ENCODE data around the gene PDE10A. TPM values are rescaled to one million over a fixed set of nuclear protein-coding genes. Genes with fewer than 3 reads are reported as not detected.

The PDE10A gene
- total RNA-seq, 1 experiment from 2014 or later = 0.31 TPM

DNA sequence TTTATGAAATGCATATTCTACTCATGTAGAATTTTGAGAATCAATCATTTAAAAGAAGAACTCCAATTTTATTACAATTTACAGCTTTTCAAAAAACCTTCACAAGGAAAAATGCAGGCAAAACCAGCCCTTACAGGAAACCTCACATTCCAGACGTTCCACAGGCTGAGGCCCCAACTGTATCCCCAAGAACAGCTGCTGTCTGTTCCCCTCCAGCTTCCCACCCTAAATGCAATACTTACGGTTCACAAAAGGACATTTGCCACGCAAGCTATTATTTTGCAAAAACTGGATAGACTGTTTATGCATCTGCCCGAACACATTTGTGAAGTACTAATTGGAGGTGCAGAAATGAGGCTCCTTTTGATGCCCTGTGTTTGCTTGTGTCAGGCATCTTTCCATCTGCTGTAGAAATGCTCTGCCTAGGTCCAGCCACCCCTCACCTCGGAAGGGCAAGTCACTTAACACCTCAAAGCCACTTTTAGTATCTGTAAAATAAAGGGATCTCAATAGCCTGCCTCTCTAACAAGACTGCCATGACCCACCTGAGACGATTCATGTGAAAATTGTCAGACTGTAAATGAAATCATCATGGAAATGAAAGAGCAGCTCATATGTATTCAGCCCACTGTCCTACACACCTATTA is 26.5 kb downstream of the PDE10A start:
- TF ChIP-seq, protein P1, sequence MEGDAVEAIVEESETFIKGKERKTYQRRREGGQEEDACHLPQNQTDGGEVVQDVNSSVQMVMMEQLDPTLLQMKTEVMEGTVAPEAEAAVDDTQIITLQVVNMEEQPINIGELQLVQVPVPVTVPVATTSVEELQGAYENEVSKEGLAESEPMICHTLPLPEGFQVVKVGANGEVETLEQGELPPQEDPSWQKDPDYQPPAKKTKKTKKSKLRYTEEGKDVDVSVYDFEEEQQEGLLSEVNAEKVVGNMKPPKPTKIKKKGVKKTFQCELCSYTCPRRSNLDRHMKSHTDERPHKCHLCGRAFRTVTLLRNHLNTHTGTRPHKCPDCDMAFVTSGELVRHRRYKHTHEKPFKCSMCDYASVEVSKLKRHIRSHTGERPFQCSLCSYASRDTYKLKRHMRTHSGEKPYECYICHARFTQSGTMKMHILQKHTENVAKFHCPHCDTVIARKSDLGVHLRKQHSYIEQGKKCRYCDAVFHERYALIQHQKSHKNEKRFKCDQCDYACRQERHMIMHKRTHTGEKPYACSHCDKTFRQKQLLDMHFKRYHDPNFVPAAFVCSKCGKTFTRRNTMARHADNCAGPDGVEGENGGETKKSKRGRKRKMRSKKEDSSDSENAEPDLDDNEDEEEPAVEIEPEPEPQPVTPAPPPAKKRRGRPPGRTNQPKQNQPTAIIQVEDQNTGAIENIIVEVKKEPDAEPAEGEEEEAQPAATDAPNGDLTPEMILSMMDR (conservative IDR thresholded peaks at IDR 0.05) = no peak
- no peaks in the 10 kb centered on the region for H3K9me3 Mint-ChIP-seq
- H3K27ac Mint-ChIP-seq = peak overlapping the region in 2 of 3 experiments; percentile 94 to 95; a peak in 5 of 7 replicates
- no CpG with 5 or more reads among the region's 6 CpGs for WGBS (ENCODE audit: extremely low coverage, insufficient read length, low lambda C conversion rate)
- Histone ChIP-seq H4K8ac (replicated peaks; ENCODE audit: insufficient read length, low read depth, low read length) (no peak overlapping the region), H3K4ac (ENCODE audit: low read depth, low read length) (no peak overlapping the region), H3K4me2 (ENCODE audit: insufficient read depth, insufficient read length, low read length) (peak overlapping the region; percentile 42), H3K56ac (ENCODE audit: insufficient read length, low read depth, low read length) (no peak overlapping the region), H2AK5ac (ENCODE audit: insufficient read length, low read length) (no peak overlapping the region), H2BK20ac (ENCODE audit: low read depth, low read length, poor library complexity, severe bottlenecking) (no peak overlapping the region), H2BK12ac (ENCODE audit: insufficient read length, low read depth, low read length) (no peak overlapping the region), H3T11ph (ENCODE audit: low read length) (no peak overlapping the region), H3K79me2 (ENCODE audit: insufficient read depth, low read length) (no peaks in the 10 kb centered on the region), H3K18ac (ENCODE audit: insufficient read length, low read depth, low read length) (no peak overlapping the region), H4K91ac (ENCODE audit: insufficient read length, low read depth, low read length) (no peak overlapping the region), H3K27ac (ENCODE audit: insufficient read length, low read depth, low read length) (peak overlapping the region; percentile 15), H3K4me1 (ENCODE audit: insufficient read depth, low read length) (peaks cover 9% of the 10 kb centered on the region; the same call in 1 of the 2 replicates), H3K9ac (ENCODE audit: extremely low read depth, insufficient read length, low read length) (no peak overlapping the region), H2BK5ac (ENCODE audit: insufficient read length, low read length) (no peak overlapping the region), H2BK120ac (ENCODE audit: low read depth, low read length, poor library complexity, severe bottlenecking) (no peak overlapping the region), H2AFZ (ENCODE audit: low read length) (no peak overlapping the region), H3K9me3 (ENCODE audit: control insufficient read depth, low read depth, low read length) (no peaks in the 10 kb centered on the region), H4K5ac (ENCODE audit: insufficient read length, low read depth, low read length) (no peak overlapping the region), H3K23ac (ENCODE audit: insufficient read length, low read depth, low read length) (no peak overlapping the region), H2BK15ac (ENCODE audit: low read depth, low read length) (no peak overlapping the region), H4K20me1 (ENCODE audit: control insufficient read depth, insufficient read depth, insufficient read length) (no peaks in the 10 kb centered on the region), H3K79me1 (ENCODE audit: insufficient read depth, low read depth, low read length, poor library complexity, severe bottlenecking) (no peaks in the 10 kb centered on the region), H3K14ac (ENCODE audit: insufficient read depth, low read length) (no peak overlapping the region), H3K23me2 (ENCODE audit: insufficient read length, low read depth, low read length, poor library complexity, severe bottlenecking) (no peaks in the 10 kb centered on the region), H3K27me3 (ENCODE audit: insufficient read depth, low read length) (no peaks in the 10 kb centered on the region)
- H3K4me3 Mint-ChIP-seq = peak overlapping the region in 1 of 2 experiments; percentile 36; a peak in 3 of 5 replicates
- H3K27me3 Mint-ChIP-seq (ENCODE audit: low read depth) = peaks cover 11% of the 10 kb centered on the region
- no peaks in the 10 kb centered on the region for H3K36me3 Mint-ChIP-seq (ENCODE audit: insufficient read depth in 1 of 3, low read depth in 3 of 3)
- DNase-seq = peak; percentile 42
- peaks cover 38 to 48% of the 10 kb centered on the region in 2 experiments for H3K4me1 Mint-ChIP-seq

Data from H9 (cell line).